Esophagus muscularis mucosa (tissue), 2 donors: ENCODE data around the gene FOXD4L6.
"Not testable (repeated sequence)": the region's sequence is repeated elsewhere in the genome, so short reads cannot be mapped to it uniquely, and the experiment has no call there.

Source experiments
- EP300 ChIP-seq: sonication (generic); formaldehyde crosslinking; IDR thresholded peaks from one replicate; pipeline ENCODE4 v1.6.1; 2017; ENCODE audit warnings: antibody characterized with exemption
- POLR2A ChIP-seq: fragments of 450-650 bp; IDR thresholded peaks from one replicate; pipeline ENCODE4 v1.6.1; 2017; ENCODE audit warnings: antibody characterized with exemption, moderate library complexity, mild to moderate bottlenecking, low read depth

GRCh38 chr9:41128581-41128980 lies at the start of gene FOXD4L6:
- TF ChIP-seq POLR2A, EP300: not testable (repeated sequence)
